Panc1 (cell line): ENCODE measurements around the gene DOK6. TPM values are rescaled to one million over a fixed set of nuclear protein-coding genes. Genes with fewer than 3 reads are reported as not detected.

Experiments
- ATAC-seq: fragments of 200-7000 bp; cut with Tn5 transposase; 2 replicates; pipeline ENCODE4 v1.9.1; 2020; ENCODE audit warnings: mild to moderate bottlenecking, moderate library complexity
- BruUV-seq: library from RNA; stranded (reverse); fragments of 400-500 nt; replicated peaks from 2 replicates; lab custom pipeline; 2021; lab: Mats Ljungman, UMichigan
- CTCF ChIA-PET: fragments of 300-600 bp; sonication (Branson Sonifier 250); formaldehyde crosslinking; loops from one replicate; lab custom pipeline; 2022; ENCODE audit warnings: antibody characterized with exemption; lab: Charles Lee
- POLR2A ChIA-PET: fragments of 300-600 bp; sonication (Branson Sonifier 250); formaldehyde crosslinking; loops from one replicate; lab custom pipeline; 2022; ENCODE audit warnings: antibody characterized with exemption; lab: Charles Lee
- DNase-seq: peaks from one replicate; pipeline ENCODE4 v3.0.0-alpha.2; 2010; ENCODE audit warnings: low read depth, low spot score
- H3K27ac ChIP-seq: 2 replicates; pipeline ENCODE4 v1.5.1; 2011; ENCODE audit warnings: mild to moderate bottlenecking, low read length, inconsistent platforms
- H3K27me3 ChIP-seq: fragments of 200-500 bp; sonication (Bioruptor generic); 2 replicates; pipeline ENCODE4 v1.6.0; 2014; ENCODE audit warnings: low read length, inconsistent platforms; ENCODE audit not compliant: control insufficient read depth, insufficient read depth
- H3K36me3 ChIP-seq: fragments of 200-500 bp; sonication (Bioruptor generic); 2 replicates; pipeline ENCODE4 v1.5.1; 2014; ENCODE audit warnings: inconsistent platforms, mild to moderate bottlenecking, low read length, moderate library complexity; ENCODE audit not compliant: control insufficient read depth, insufficient read depth
- H3K4me1 ChIP-seq: 2 replicates; pipeline ENCODE4 v1.5.1; 2011; ENCODE audit warnings: inconsistent platforms, mild to moderate bottlenecking, low read length, moderate library complexity; ENCODE audit not compliant: control insufficient read depth, insufficient read depth
- H3K4me3 ChIP-seq, 2 experiments: 2 replicates each; pipeline ENCODE4 v1.5.1; 2011 to 2012; ENCODE audit warnings: low read depth in 2 of 2, low read length in 2 of 2, mild to moderate bottlenecking in 2 of 2, inconsistent platforms in 1 of 2, moderate library complexity in 1 of 2
- H3K9me3 ChIP-seq: fragments of 200-500 bp; sonication (Bioruptor generic); 2 replicates; pipeline ENCODE4 v1.5.1; 2014; ENCODE audit warnings: low read depth, mild to moderate bottlenecking, inconsistent platforms, low read length, moderate library complexity; ENCODE audit not compliant: control insufficient read depth, insufficient read depth
- POLR2AphosphoS5 ChIP-seq: IDR thresholded peaks from 2 replicates; pipeline ENCODE4 v1.6.1; 2012; ENCODE audit warnings: mild to moderate bottlenecking, low read depth, low read length, moderate library complexity
- SIN3A ChIP-seq: IDR thresholded peaks from 2 replicates; pipeline ENCODE4 v1.6.1; 2012; ENCODE audit warnings: low read depth, mild to moderate bottlenecking, low read length, moderate library complexity, borderline replicate concordance; ENCODE audit not compliant: insufficient read depth
- TCF7L2 ChIP-seq: IDR thresholded peaks from 2 replicates; pipeline ENCODE4 v1.6.1; 2011; ENCODE audit warnings: mild to moderate bottlenecking, low read depth, low read length, inconsistent platforms
- in situ Hi-C: cut with HindIII; loops from 2 replicates; pipeline ENCODE4 v1.10.0; 2016; ENCODE audit warnings: low sequenced_read_pairs, low pct_unique_long_range_greater_than_20kb
- intact Hi-C: fragments of 100-400 bp; cut with micrococcal nuclease; formaldehyde crosslinking; loops from one replicate; pipeline ENCODE4 v1.10.0; 2022; ENCODE audit not compliant: unreplicated experiment
- total RNA-seq: library from RNA; stranded (reverse); gene quantifications from one replicate; pipeline ENCODE4 v1.2.1, GENCODE V29; 2021; ENCODE audit not compliant: unreplicated experiment
- TF ChIP-seq, protein P1 (sequence below), 2 experiments: IDR thresholded peaks; 2 replicates each; pipeline ENCODE4 v1.6.1; 2011 to 2012; ENCODE audit warnings: low read depth in 2 of 2, control low read depth in 1 of 2, low read length in 1 of 2, mild to moderate bottlenecking in 1 of 2, moderate library complexity in 1 of 2; ENCODE audit not compliant: insufficient read depth in 1 of 2
- TF ChIP-seq, protein P2 (sequence below): fragments of 450-650 bp; IDR thresholded peaks from 2 replicates; pipeline ENCODE4 v1.5.1; 2017; ENCODE audit warnings: mild to moderate bottlenecking

DOK6 gene
- total RNA-seq, 1 experiment from 2014 or later, result not detected

DNA sequence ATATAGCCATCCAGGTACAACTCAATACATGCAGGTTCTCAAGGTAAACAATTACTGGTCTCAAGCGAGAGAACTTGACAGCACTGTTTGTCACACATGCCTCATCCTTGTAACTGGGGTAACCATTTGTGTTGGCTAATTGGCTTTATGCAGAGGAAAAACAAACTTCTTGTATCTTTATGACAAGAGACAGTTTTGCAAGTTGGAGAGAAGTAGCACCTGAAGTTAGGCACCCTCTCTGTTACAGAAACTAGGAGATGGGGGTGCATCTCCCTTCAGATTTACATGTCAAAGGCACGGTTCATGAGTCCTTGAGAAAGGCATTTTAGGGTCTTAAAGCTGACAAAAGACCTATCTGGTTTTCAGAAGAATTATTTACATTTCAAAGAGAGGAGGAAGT lies 305.3 kb downstream of the DOK6 start:
- TF ChIP-seq, protein P1, sequence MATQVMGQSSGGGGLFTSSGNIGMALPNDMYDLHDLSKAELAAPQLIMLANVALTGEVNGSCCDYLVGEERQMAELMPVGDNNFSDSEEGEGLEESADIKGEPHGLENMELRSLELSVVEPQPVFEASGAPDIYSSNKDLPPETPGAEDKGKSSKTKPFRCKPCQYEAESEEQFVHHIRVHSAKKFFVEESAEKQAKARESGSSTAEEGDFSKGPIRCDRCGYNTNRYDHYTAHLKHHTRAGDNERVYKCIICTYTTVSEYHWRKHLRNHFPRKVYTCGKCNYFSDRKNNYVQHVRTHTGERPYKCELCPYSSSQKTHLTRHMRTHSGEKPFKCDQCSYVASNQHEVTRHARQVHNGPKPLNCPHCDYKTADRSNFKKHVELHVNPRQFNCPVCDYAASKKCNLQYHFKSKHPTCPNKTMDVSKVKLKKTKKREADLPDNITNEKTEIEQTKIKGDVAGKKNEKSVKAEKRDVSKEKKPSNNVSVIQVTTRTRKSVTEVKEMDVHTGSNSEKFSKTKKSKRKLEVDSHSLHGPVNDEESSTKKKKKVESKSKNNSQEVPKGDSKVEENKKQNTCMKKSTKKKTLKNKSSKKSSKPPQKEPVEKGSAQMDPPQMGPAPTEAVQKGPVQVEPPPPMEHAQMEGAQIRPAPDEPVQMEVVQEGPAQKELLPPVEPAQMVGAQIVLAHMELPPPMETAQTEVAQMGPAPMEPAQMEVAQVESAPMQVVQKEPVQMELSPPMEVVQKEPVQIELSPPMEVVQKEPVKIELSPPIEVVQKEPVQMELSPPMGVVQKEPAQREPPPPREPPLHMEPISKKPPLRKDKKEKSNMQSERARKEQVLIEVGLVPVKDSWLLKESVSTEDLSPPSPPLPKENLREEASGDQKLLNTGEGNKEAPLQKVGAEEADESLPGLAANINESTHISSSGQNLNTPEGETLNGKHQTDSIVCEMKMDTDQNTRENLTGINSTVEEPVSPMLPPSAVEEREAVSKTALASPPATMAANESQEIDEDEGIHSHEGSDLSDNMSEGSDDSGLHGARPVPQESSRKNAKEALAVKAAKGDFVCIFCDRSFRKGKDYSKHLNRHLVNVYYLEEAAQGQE (IDR thresholded peaks at IDR 0.05; ENCODE audit: insufficient read depth in 1 of 2, low read depth in 2 of 2, low read length in 1 of 2), result no peak
- TF ChIP-seq SIN3A (no peak), TCF7L2 (no peak), POLR2AphosphoS5 (no peak)
- TF ChIP-seq, protein P2, sequence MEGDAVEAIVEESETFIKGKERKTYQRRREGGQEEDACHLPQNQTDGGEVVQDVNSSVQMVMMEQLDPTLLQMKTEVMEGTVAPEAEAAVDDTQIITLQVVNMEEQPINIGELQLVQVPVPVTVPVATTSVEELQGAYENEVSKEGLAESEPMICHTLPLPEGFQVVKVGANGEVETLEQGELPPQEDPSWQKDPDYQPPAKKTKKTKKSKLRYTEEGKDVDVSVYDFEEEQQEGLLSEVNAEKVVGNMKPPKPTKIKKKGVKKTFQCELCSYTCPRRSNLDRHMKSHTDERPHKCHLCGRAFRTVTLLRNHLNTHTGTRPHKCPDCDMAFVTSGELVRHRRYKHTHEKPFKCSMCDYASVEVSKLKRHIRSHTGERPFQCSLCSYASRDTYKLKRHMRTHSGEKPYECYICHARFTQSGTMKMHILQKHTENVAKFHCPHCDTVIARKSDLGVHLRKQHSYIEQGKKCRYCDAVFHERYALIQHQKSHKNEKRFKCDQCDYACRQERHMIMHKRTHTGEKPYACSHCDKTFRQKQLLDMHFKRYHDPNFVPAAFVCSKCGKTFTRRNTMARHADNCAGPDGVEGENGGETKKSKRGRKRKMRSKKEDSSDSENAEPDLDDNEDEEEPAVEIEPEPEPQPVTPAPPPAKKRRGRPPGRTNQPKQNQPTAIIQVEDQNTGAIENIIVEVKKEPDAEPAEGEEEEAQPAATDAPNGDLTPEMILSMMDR, result no peak
- Histone ChIP-seq H3K36me3 (no peaks in the 10 kb centered on the region), H3K4me1 (no peaks in the 10 kb centered on the region), H3K27ac (no peak overlapping the region), H3K27me3 (no peaks in the 10 kb centered on the region), H3K9me3 (no peaks in the 10 kb centered on the region), H3K4me3 (no peak overlapping the region)
- DNase-seq, result no peak
- BruUV-seq, result no TSS peak
- CTCF ChIA-PET, result no interaction called here
- in situ Hi-C loops (no loop called here), intact Hi-C loops (no loop called here)
- POLR2A ChIA-PET, result no interaction called here
- no peak for ATAC-seq

- H3K27ac ChIP-seq, result no peak overlapping the region
- CTCF ChIA-PET, result no interaction called here
Measured at GRCh38 chr18:69708844-69709243, 308.2 kb downstream of the DOK6 start.

More at GRCh38 chr18:69708844-69709243, 308.2 kb downstream of the DOK6 start:
- no peaks in the 10 kb centered on the region for H3K27me3 ChIP-seq
- in situ Hi-C loops (no loop called here), intact Hi-C loops (no loop called here)
- no peaks in the 10 kb centered on the region for H3K36me3 ChIP-seq
- no peaks in the 10 kb centered on the region for H3K9me3 ChIP-seq
- no peak for ATAC-seq
- POLR2A ChIA-PET, result no interaction called here
- no TSS peak for BruUV-seq
- no peak overlapping the region for H3K4me3 ChIP-seq
- DNase-seq, result no peak
- no peak for TF ChIP-seq POLR2AphosphoS5
- TF ChIP-seq, protein P2, result no peak
- no peak for TF ChIP-seq TCF7L2
- no peaks in the 10 kb centered on the region for H3K4me1 ChIP-seq
